Stimulated activated CD4-positive, alpha-beta T cell treated with anti-CD3 and anti-CD28 coated beads, Interleukin-1b, Interleukin-23, amount 100 ng/mL, for 4 hours (primary cell): ENCODE measurements around the gene STAT3.
"Not testable (repeated sequence)": the region's sequence is repeated elsewhere in the genome, so short reads cannot be mapped to it uniquely, and the experiment has no call there.

ENCODE experiments used
- DNase-seq, 2 donors: peaks; one replicate each; pipeline ENCODE4 v3.0.0-alpha.2; 2020; ENCODE audit warnings: low read depth in 2 of 2

The STAT3 gene

GRCh38 chr17:42317967-42318366, 70.3 kb downstream of the STAT3 start:
- DNase-seq = not testable (repeated sequence)

- no peak for DNase-seq
Measured at GRCh38 chr17:42317266-42317845, 70.9 kb downstream of the STAT3 start.

- no peak for DNase-seq
Measured at GRCh38 chr17:42316755-42317154, 71.5 kb downstream of the STAT3 start.

- no peak for DNase-seq
Measured at GRCh38 chr17:42315402-42316156, 72.7 kb downstream of the STAT3 start.

- peak in 1 of 2 donors; percentile 29 for DNase-seq
Measured at GRCh38 chr17:42313773-42314566, 74.3 kb downstream of the STAT3 start.

GRCh38 chr17:42313389-42313772, 74.9 kb downstream of the STAT3 start:
- no peak for DNase-seq

- peak; percentile 62 to 67 for DNase-seq
Measured at GRCh38 chr17:42312285-42313130, 75.7 kb downstream of the STAT3 start.

- DNase-seq = no peak
Measured at GRCh38 chr17:42312035-42312284, 76.3 kb downstream of the STAT3 start.

- no peak for DNase-seq
Measured at GRCh38 chr17:42311240-42312034, 76.8 kb downstream of the STAT3 start.

- no peak for DNase-seq
Measured at GRCh38 chr17:42310787-42311215, 77.4 kb downstream of the STAT3 start.

GRCh38 chr17:42309986-42310786, 78.1 kb downstream of the STAT3 start:
- DNase-seq = no peak

GRCh38 chr17:42309142-42309541, 79.1 kb downstream of the STAT3 start:
- no peak for DNase-seq

GRCh38 chr17:42308446-42308845, 79.8 kb downstream of the STAT3 start:
- DNase-seq = no peak

- DNase-seq = no peak
Measured at GRCh38 chr17:42307362-42307927, 80.8 kb downstream of the STAT3 start.

GRCh38 chr17:42306385-42306667, 81.9 kb downstream of the STAT3 start:
- no peak for DNase-seq

GRCh38 chr17:42305543-42306384, 82.5 kb downstream of the STAT3 start:
- no peak for DNase-seq

GRCh38 chr17:42305031-42305330, 83.3 kb downstream of the STAT3 start:
- not testable (repeated sequence) for DNase-seq

GRCh38 chr17:42304187-42305030, 83.8 kb downstream of the STAT3 start:
- DNase-seq = no peak

GRCh38 chr17:42303694-42304093, 84.5 kb downstream of the STAT3 start:
- no peak for DNase-seq
